Neural cell (in vitro differentiated cells): ENCODE measurements around the gene ITGBL1. TPM values are rescaled to one million over a fixed set of nuclear protein-coding genes. Genes with fewer than 3 reads are reported as not detected.
A peak's percentile ranks its signal among the peaks of the same experiment; 100 is the strongest.

ENCODE experiments used
- H2AFZ ChIP-seq: fragments of 200-600, 300-800 bp; sonication (generic), shearing (Covaris generic); 2 replicates; pipeline ENCODE4 v1.6.0; 2014; ENCODE audit warnings: low read depth, mild to moderate bottlenecking, antibody characterized with exemption, low read length, moderate library complexity
- H3F3A ChIP-seq: fragments of 200-600 bp; shearing (Covaris generic); 2 replicates; pipeline ENCODE4 v1.6.1; 2016; ENCODE audit warnings: mild to moderate bottlenecking, moderate library complexity, mixed read lengths, antibody characterized with exemption, low read length; ENCODE audit not compliant: insufficient read depth, poor library complexity, severe bottlenecking
- H3K27ac ChIP-seq: fragments of 200-600, 300-800 bp; sonication (generic), shearing (Covaris generic); 2 replicates; pipeline ENCODE4 v1.5.1; 2014; ENCODE audit warnings: mild to moderate bottlenecking, low read length, moderate library complexity
- H3K27me3 ChIP-seq: fragments of 300-800, 200-600 bp; sonication (generic), shearing (Covaris generic); 2 replicates; pipeline ENCODE4 v1.6.0; 2014; ENCODE audit warnings: mild to moderate bottlenecking, low read depth, low read length, moderate library complexity; ENCODE audit not compliant: insufficient read depth
- H3K36me3 ChIP-seq: fragments of 300-800, 200-600 bp; sonication (generic), shearing (Covaris generic); 2 replicates; pipeline ENCODE4 v1.5.1; 2014; ENCODE audit warnings: mild to moderate bottlenecking, antibody characterized with exemption, low read length, moderate library complexity; ENCODE audit not compliant: insufficient read depth
- H3K4me2 ChIP-seq: fragments of 300-800, 200-600 bp; sonication (generic), shearing (Covaris generic); 2 replicates; pipeline ENCODE4 v1.6.0; 2014; ENCODE audit warnings: mild to moderate bottlenecking, low read length
- H3K4me3 ChIP-seq: fragments of 300-800, 200-600 bp; sonication (generic), shearing (Covaris generic); 2 replicates; pipeline ENCODE4 v1.5.1; 2014; ENCODE audit warnings: mild to moderate bottlenecking, low read length, moderate library complexity
- H3K79me2 ChIP-seq: fragments of 200-600 bp; shearing (Covaris generic); replicated peaks from 2 replicates; pipeline ENCODE4 v1.6.0; 2014; ENCODE audit warnings: mild to moderate bottlenecking, low read length, moderate library complexity; ENCODE audit not compliant: insufficient read depth
- H3K9ac ChIP-seq: fragments of 300-800, 200-600 bp; sonication (generic), shearing (Covaris generic); 2 replicates; pipeline ENCODE4 v1.6.1; 2016; ENCODE audit warnings: mild to moderate bottlenecking, low read length, mixed read lengths
- H3K9me2 ChIP-seq: fragments of 200-600 bp; shearing (Covaris generic); 2 replicates; pipeline ENCODE4 v1.6.1; 2016; ENCODE audit warnings: mild to moderate bottlenecking, low read length, mixed read lengths; ENCODE audit not compliant: insufficient read depth
- H3K9me3 ChIP-seq: fragments of 200-600, 300-800 bp; sonication (generic), shearing (Covaris generic); 2 replicates; pipeline ENCODE4 v1.6.1; 2016; ENCODE audit warnings: mild to moderate bottlenecking, mixed run types, low read length, moderate library complexity, mixed read lengths
- H4K20me1 ChIP-seq: fragments of 200-600 bp; shearing (Covaris generic); 2 replicates; pipeline ENCODE4 v1.6.1; 2016; ENCODE audit warnings: mild to moderate bottlenecking, mixed run types; ENCODE audit not compliant: insufficient read depth
- EP300 ChIP-seq: fragments of 450-650 bp; conservative IDR thresholded peaks from 2 replicates; pipeline ENCODE4 v1.6.1; 2014; ENCODE audit warnings: antibody characterized with exemption, mild to moderate bottlenecking, moderate library complexity; ENCODE audit not compliant: poor library complexity, severe bottlenecking
- EZH2 ChIP-seq: fragments of 200-600, 300-800 bp; shearing (Covaris generic), sonication (generic); IDR thresholded peaks from 2 replicates; pipeline ENCODE4 v1.6.1; 2014; ENCODE audit warnings: antibody characterized with exemption, low read length, borderline replicate concordance, mild to moderate bottlenecking; ENCODE audit not compliant: insufficient read depth, poor library complexity, severe bottlenecking
- MXI1 ChIP-seq: fragments of 450-650 bp; conservative IDR thresholded peaks from 2 replicates; pipeline ENCODE4 v1.6.1; 2014; ENCODE audit warnings: antibody characterized with exemption, mild to moderate bottlenecking; ENCODE audit not compliant: poor library complexity, severe bottlenecking
- POLR2AphosphoS5 ChIP-seq: IDR thresholded peaks from 2 replicates; pipeline ENCODE4 v1.6.1; 2012
- RAD21 ChIP-seq: fragments of 450-650 bp; conservative IDR thresholded peaks from 2 replicates; pipeline ENCODE4 v1.6.1; 2014; ENCODE audit warnings: antibody characterized with exemption, mild to moderate bottlenecking, moderate library complexity
- SMC3 ChIP-seq: fragments of 450-650 bp; conservative IDR thresholded peaks from 2 replicates; pipeline ENCODE4 v1.6.1; 2014; ENCODE audit warnings: antibody characterized with exemption, mild to moderate bottlenecking, moderate library complexity; ENCODE audit not compliant: poor library complexity
- TAF1 ChIP-seq: IDR thresholded peaks from 2 replicates; pipeline ENCODE4 v1.6.1; 2012; ENCODE audit warnings: low read depth
- polyA plus RNA-seq: library from polyadenylated mRNA; depleted of rRNA; stranded (reverse); fragments of >200 nt; gene quantifications from 2 replicates; pipeline ENCODE4 v1.2.3, GENCODE V29; 2014
- TF ChIP-seq, protein P1 (sequence below): IDR thresholded peaks from 2 replicates; pipeline ENCODE4 v1.6.1; 2012; ENCODE audit warnings: borderline replicate concordance
- TF ChIP-seq, protein P2 (sequence below): fragments of 450-650 bp; IDR thresholded peaks from 2 replicates; pipeline ENCODE4 v1.5.1; 2014; ENCODE audit warnings: antibody characterized with exemption, mild to moderate bottlenecking, moderate library complexity; ENCODE audit not compliant: poor library complexity, severe bottlenecking

Gene ITGBL1
- polyA plus RNA-seq, 1 donor from 2014 or later = 0.46 TPM

- no peak overlapping the region for H3K27ac ChIP-seq
- no peak for TF ChIP-seq EP300
- no peak for TF ChIP-seq POLR2AphosphoS5
- TF ChIP-seq RAD21 = no peak
- no peak for TF ChIP-seq SMC3
- TF ChIP-seq, protein P1, sequence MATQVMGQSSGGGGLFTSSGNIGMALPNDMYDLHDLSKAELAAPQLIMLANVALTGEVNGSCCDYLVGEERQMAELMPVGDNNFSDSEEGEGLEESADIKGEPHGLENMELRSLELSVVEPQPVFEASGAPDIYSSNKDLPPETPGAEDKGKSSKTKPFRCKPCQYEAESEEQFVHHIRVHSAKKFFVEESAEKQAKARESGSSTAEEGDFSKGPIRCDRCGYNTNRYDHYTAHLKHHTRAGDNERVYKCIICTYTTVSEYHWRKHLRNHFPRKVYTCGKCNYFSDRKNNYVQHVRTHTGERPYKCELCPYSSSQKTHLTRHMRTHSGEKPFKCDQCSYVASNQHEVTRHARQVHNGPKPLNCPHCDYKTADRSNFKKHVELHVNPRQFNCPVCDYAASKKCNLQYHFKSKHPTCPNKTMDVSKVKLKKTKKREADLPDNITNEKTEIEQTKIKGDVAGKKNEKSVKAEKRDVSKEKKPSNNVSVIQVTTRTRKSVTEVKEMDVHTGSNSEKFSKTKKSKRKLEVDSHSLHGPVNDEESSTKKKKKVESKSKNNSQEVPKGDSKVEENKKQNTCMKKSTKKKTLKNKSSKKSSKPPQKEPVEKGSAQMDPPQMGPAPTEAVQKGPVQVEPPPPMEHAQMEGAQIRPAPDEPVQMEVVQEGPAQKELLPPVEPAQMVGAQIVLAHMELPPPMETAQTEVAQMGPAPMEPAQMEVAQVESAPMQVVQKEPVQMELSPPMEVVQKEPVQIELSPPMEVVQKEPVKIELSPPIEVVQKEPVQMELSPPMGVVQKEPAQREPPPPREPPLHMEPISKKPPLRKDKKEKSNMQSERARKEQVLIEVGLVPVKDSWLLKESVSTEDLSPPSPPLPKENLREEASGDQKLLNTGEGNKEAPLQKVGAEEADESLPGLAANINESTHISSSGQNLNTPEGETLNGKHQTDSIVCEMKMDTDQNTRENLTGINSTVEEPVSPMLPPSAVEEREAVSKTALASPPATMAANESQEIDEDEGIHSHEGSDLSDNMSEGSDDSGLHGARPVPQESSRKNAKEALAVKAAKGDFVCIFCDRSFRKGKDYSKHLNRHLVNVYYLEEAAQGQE = no peak
- no peak for TF ChIP-seq MXI1
- H3F3A ChIP-seq = no peaks in the 10 kb centered on the region
- H3K79me2 ChIP-seq = no peaks in the 10 kb centered on the region
- no peak overlapping the region for H3K9ac ChIP-seq
- no peaks in the 10 kb centered on the region for H3K36me3 ChIP-seq
- H3K9me3 ChIP-seq = no peaks in the 10 kb centered on the region
- no peak overlapping the region for H3K4me3 ChIP-seq
- H3K4me2 ChIP-seq = no peak overlapping the region
- no peaks in the 10 kb centered on the region for H3K9me2 ChIP-seq
- H4K20me1 ChIP-seq = no peaks in the 10 kb centered on the region
- H3K27me3 ChIP-seq = no peaks in the 10 kb centered on the region
- H2AFZ ChIP-seq = no peak overlapping the region
Observed at GRCh38 chr13:101639711-101640110, 187.2 kb downstream of the ITGBL1 start.

GRCh38 chr13:101640788-101641400 is 188.4 kb downstream of the ITGBL1 start:
- H2AFZ ChIP-seq = no peak overlapping the region
- H3K4me2 ChIP-seq = no peak overlapping the region
- no peaks in the 10 kb centered on the region for H3K9me3 ChIP-seq
- no peaks in the 10 kb centered on the region for H3K27me3 ChIP-seq
- no peaks in the 10 kb centered on the region for H3F3A ChIP-seq
- H4K20me1 ChIP-seq = no peaks in the 10 kb centered on the region
- H3K9me2 ChIP-seq = no peaks in the 10 kb centered on the region
- no peaks in the 10 kb centered on the region for H3K79me2 ChIP-seq
- no peak overlapping the region for H3K9ac ChIP-seq
- no peaks in the 10 kb centered on the region for H3K36me3 ChIP-seq
- TF ChIP-seq TAF1 (no peak), EZH2 (no peak), SMC3 (peak; percentile 15), EP300 (peak; percentile 90), MXI1 (no peak), POLR2AphosphoS5 (peak; percentile 74), RAD21 (peak; percentile 10)
- TF ChIP-seq, protein P1 = no peak
- TF ChIP-seq, protein P2, sequence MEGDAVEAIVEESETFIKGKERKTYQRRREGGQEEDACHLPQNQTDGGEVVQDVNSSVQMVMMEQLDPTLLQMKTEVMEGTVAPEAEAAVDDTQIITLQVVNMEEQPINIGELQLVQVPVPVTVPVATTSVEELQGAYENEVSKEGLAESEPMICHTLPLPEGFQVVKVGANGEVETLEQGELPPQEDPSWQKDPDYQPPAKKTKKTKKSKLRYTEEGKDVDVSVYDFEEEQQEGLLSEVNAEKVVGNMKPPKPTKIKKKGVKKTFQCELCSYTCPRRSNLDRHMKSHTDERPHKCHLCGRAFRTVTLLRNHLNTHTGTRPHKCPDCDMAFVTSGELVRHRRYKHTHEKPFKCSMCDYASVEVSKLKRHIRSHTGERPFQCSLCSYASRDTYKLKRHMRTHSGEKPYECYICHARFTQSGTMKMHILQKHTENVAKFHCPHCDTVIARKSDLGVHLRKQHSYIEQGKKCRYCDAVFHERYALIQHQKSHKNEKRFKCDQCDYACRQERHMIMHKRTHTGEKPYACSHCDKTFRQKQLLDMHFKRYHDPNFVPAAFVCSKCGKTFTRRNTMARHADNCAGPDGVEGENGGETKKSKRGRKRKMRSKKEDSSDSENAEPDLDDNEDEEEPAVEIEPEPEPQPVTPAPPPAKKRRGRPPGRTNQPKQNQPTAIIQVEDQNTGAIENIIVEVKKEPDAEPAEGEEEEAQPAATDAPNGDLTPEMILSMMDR = no peak
- H3K4me3 ChIP-seq = no peak overlapping the region
- H3K27ac ChIP-seq = peak overlapping the region; percentile 49
